HuH-7.5 (cell line): ENCODE data around the gene MRPL19.

Experiments
- DNase-seq: peaks from one replicate; pipeline ENCODE4 v3.0.0; 2011; ENCODE audit warnings: low spot score

The MRPL19 gene

DNA sequence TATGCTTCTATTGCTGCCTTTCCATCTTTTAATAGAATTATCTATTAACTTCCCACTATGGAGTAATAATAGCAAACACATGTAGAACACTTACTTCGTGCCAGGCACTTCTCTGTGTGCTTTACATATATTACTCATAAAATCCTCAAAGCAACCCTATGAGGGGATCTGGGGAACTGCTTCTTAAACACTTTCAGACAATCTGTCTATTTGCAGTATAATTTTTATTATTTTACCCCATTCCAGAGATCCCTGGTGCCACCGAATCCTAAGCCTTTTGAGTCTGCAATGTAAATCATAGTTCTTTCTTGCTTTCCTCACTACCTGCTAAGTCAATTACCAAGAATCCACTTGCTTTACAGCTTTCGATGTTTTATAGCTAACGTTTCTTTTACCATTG is 89.7 kb downstream of the MRPL19 start:
- no peak for DNase-seq

GRCh38 chr2:75737961-75738360 is 91.4 kb downstream of the MRPL19 start:
- no peak for DNase-seq
